HepG2 (cell line): ENCODE data around the gene SIGMAR1. TPM values are rescaled to one million over a fixed set of nuclear protein-coding genes. Genes with fewer than 3 reads are reported as not detected.

Experiments used
- GLI4 ChIP-seq: sonication (generic); formaldehyde crosslinking; IDR thresholded peaks from 2 replicates; pipeline ENCODE4 v1.5.1; 2020; ENCODE audit warnings: missing genetic modification reagents, mild to moderate bottlenecking, moderate library complexity, borderline replicate concordance
- HMGA1 ChIP-seq: sonication (generic); formaldehyde crosslinking; conservative IDR thresholded peaks from 2 replicates; pipeline ENCODE4 v1.4.0; 2020; ENCODE audit warnings: missing genetic modification reagents
- KLF13 ChIP-seq: sonication (generic); formaldehyde crosslinking; IDR thresholded peaks from 2 replicates; pipeline ENCODE4 v1.4.0; 2020; ENCODE audit warnings: mild to moderate bottlenecking, missing genetic modification reagents
- MEIS1 ChIP-seq: sonication (generic); formaldehyde crosslinking; IDR thresholded peaks from 2 replicates; pipeline ENCODE4 v1.9.0; 2021; ENCODE audit warnings: mild to moderate bottlenecking, missing genetic modification reagents, moderate library complexity, borderline replicate concordance
- MIER2 ChIP-seq: IDR thresholded peaks from 2 replicates; pipeline ENCODE4 v1.6.1; 2016; ENCODE audit warnings: missing biosample characterization, missing genetic modification reagents
- SOX5 ChIP-seq: IDR thresholded peaks from 2 replicates; pipeline ENCODE4 v1.6.1; 2016; ENCODE audit warnings: borderline replicate concordance
- TRAFD1 ChIP-seq: sonication (generic); formaldehyde crosslinking; IDR thresholded peaks from 2 replicates; pipeline ENCODE4 v1.5.1; 2020; ENCODE audit warnings: missing genetic modification reagents, mild to moderate bottlenecking, borderline replicate concordance
- YEATS4 ChIP-seq: sonication (generic); formaldehyde crosslinking; IDR thresholded peaks from 2 replicates; pipeline ENCODE4 v1.4.0; 2020; ENCODE audit warnings: missing genetic modification reagents, borderline replicate concordance
- YY1 ChIP-seq: IDR thresholded peaks from 2 replicates; pipeline ENCODE4 v1.6.1; 2011; ENCODE audit warnings: low read length, low read depth, moderate library complexity, mild to moderate bottlenecking; ENCODE audit not compliant: insufficient read depth, insufficient replicate concordance
- ZBTB37 ChIP-seq: sonication (generic); formaldehyde crosslinking; IDR thresholded peaks from 2 replicates; pipeline ENCODE4 v1.4.0; 2020; ENCODE audit warnings: mild to moderate bottlenecking, missing genetic modification reagents
- ZNF224 ChIP-seq: sonication (generic); formaldehyde crosslinking; IDR thresholded peaks from 2 replicates; pipeline ENCODE4 v1.5.0; 2020; ENCODE audit warnings: mild to moderate bottlenecking, missing genetic modification reagents
- ZNF317 ChIP-seq: sonication (generic); formaldehyde crosslinking; IDR thresholded peaks from 2 replicates; pipeline ENCODE4 v1.5.0; 2020; ENCODE audit warnings: mild to moderate bottlenecking, missing genetic modification reagents
- ZNF335 ChIP-seq: sonication (generic); formaldehyde crosslinking; IDR thresholded peaks from 2 replicates; pipeline ENCODE4 v1.4.0; 2020; ENCODE audit warnings: missing genetic modification reagents
- ZNF512B ChIP-seq: sonication (generic); formaldehyde crosslinking; IDR thresholded peaks from 2 replicates; pipeline ENCODE4 v1.5.1; 2020; ENCODE audit warnings: missing genetic modification reagents, mild to moderate bottlenecking, borderline replicate concordance
- ZNF580 ChIP-seq: IDR thresholded peaks from 2 replicates; pipeline ENCODE4 v1.6.1; 2016; ENCODE audit warnings: low read depth, borderline replicate concordance
- ZNF609 ChIP-seq: sonication (generic); formaldehyde crosslinking; IDR thresholded peaks from 2 replicates; pipeline ENCODE4 v1.4.0; 2020; ENCODE audit warnings: mild to moderate bottlenecking, missing genetic modification reagents, borderline replicate concordance
- ZNF720 ChIP-seq: sonication (generic); formaldehyde crosslinking; IDR thresholded peaks from 2 replicates; pipeline ENCODE4 v1.4.0; 2020; ENCODE audit warnings: missing genetic modification reagents
- polyA plus RNA-seq, 8 experiments: library from polyadenylated mRNA; depleted of rRNA in 3 of 8; stranded (reverse) in 7 of 8; unstranded in 1 of 8; fragments of >200 nt; fragmentation: Illumina TruSeq in 4 of 8; extraction: Trizol in 4 of 8; gene quantifications; 2 replicates each; pipeline versions ENCODE4 v1.2.1 to v1.2.3, GENCODE V29; 2011 to 2016; ENCODE audit warnings: low read depth in 4 of 8, missing spikeins in 1 of 8, mixed read lengths in 1 of 8; ENCODE audit not compliant: insufficient read depth in 1 of 8
- total RNA-seq, 5 experiments: library from RNA; depleted of rRNA; stranded (reverse); fragments of >200 nt; fragmentation: Illumina TruSeq; extraction: Trizol; gene quantifications; 2 replicates each; pipeline ENCODE4 v1.2.3, GENCODE V29; 2016; ENCODE audit warnings: low read depth in 1 of 5

SIGMAR1 gene
- total and polyA plus RNA-seq, 2 of the 13 experiments (the other 11 are each of a cell fraction or from before 2014, with no cell fraction given) = 38.9 to 60.8 TPM

- TF ChIP-seq ZNF609 (CRISPR knock-in tag) (no peak), ZNF317 (0 out of 2 replicates have a peak, but pooled peaks have one; percentile 31), ZBTB37 (CRISPR knock-in tag) (no peak), YEATS4 (CRISPR knock-in tag) (peak; percentile 26; the same call in 1 of the 2 replicates), TRAFD1 (CRISPR knock-in tag) (no peak), KLF13 (CRISPR knock-in tag) (no peak), SOX5 (CRISPR knock-in tag) (no peak), GLI4 (CRISPR knock-in tag) (no peak), YY1 (peak; percentile 81), MEIS1 (CRISPR knock-in tag) (peak; percentile 65; the same call in 1 of the 2 replicates), ZNF720 (CRISPR knock-in tag) (no peak), HMGA1 (no peak), ZNF512B (CRISPR knock-in tag) (no peak), ZNF335 (CRISPR knock-in tag) (peak; percentile 34; the same call in 1 of the 2 replicates), ZNF224 (CRISPR knock-in tag) (no peak), ZNF580 (CRISPR knock-in tag) (no peak), MIER2 (CRISPR knock-in tag) (no peak)
Measured at GRCh38 chr9:34620061-34620994, 17.3 kb downstream of the SIGMAR1 start, which contains the start of gene DCTN3 (continued).
